Type B pancreatic cell (in vitro differentiated cells): Measurements from ENCODE around the gene PRKCE. TPM values are rescaled to one million over a fixed set of nuclear protein-coding genes. Genes with fewer than 3 reads are reported as not detected.

Experiments
- DNase-seq: peaks from one replicate; pipeline ENCODE4 v3.0.0; 2021; ENCODE audit warnings: mixed read lengths; ENCODE audit not compliant: unreplicated experiment; ENCODE audit errors: extremely low spot score
- H3K27ac Mint-ChIP-seq: 2 replicates; pipeline ENCODE4 v1.8.0; 2021; ENCODE audit warnings: mild to moderate bottlenecking, mixed read lengths
- H3K27me3 Mint-ChIP-seq: 2 replicates; pipeline ENCODE4 v1.8.0; 2021; ENCODE audit warnings: mixed read lengths
- H3K36me3 Mint-ChIP-seq: 2 replicates; pipeline ENCODE4 v1.8.0; 2021; ENCODE audit warnings: mixed read lengths
- H3K4me1 Mint-ChIP-seq: one replicate; pipeline ENCODE4 v1.8.0; 2021; ENCODE audit warnings: mixed read lengths; ENCODE audit not compliant: unreplicated experiment
- H3K4me3 Mint-ChIP-seq: 2 replicates; pipeline ENCODE4 v1.8.0; 2021; ENCODE audit warnings: mild to moderate bottlenecking, mixed read lengths
- H3K9me3 Mint-ChIP-seq: 2 replicates; pipeline ENCODE4 v1.8.0; 2021; ENCODE audit warnings: mixed read lengths
- CTCF ChIP-seq: fragments of 200-600 bp; sonication (generic); conservative IDR thresholded peaks from 2 replicates; pipeline ENCODE4 v1.5.0; 2021; ENCODE audit warnings: antibody characterized with exemption, mild to moderate bottlenecking
- total RNA-seq: library from RNA; stranded (reverse); gene quantifications from 2 replicates; pipeline ENCODE4 v1.2.1, GENCODE V29; 2021; ENCODE audit warnings: low replicate concordance

Gene PRKCE
- total RNA-seq, 1 donor from 2014 or later = 21.2 TPM

- Mint-ChIP-seq H3K4me1 (peaks cover 9% of the 10 kb centered on the region), H3K27ac (no peak overlapping the region), H3K4me3 (no peak overlapping the region), H3K9me3 (peaks cover 19% of the 10 kb centered on the region), H3K27me3 (no peaks in the 10 kb centered on the region), H3K36me3 (peaks cover 26% of the 10 kb centered on the region)
- DNase-seq = no peak
- no peak for TF ChIP-seq CTCF
These were observed 368.9 kb downstream of the PRKCE start for GRCh38 chr2:46020416-46020815.

GRCh38 chr2:46023165-46023854 lies 371.8 kb downstream of the PRKCE start:
- Mint-ChIP-seq H3K27ac (no peak overlapping the region), H3K36me3 (peaks cover 15% of the 10 kb centered on the region)

GRCh38 chr2:46024146-46024779 lies 372.8 kb downstream of the PRKCE start:
- no peak for DNase-seq
- Mint-ChIP-seq H3K27ac (peak overlapping the region; percentile 27), H3K4me3 (no peak overlapping the region), H3K36me3 (peaks cover 17% of the 10 kb centered on the region), H3K9me3 (peaks cover 14% of the 10 kb centered on the region), H3K27me3 (no peaks in the 10 kb centered on the region), H3K4me1 (no peaks in the 10 kb centered on the region)
- TF ChIP-seq CTCF = no peak

More at GRCh38 chr2:46023165-46023854, 371.8 kb downstream of the PRKCE start:
- no peak for TF ChIP-seq CTCF
- H3K4me3 Mint-ChIP-seq = no peak overlapping the region
- no peaks in the 10 kb centered on the region for H3K27me3 Mint-ChIP-seq
- peaks cover 14% of the 10 kb centered on the region for H3K9me3 Mint-ChIP-seq
- H3K4me1 Mint-ChIP-seq = no peaks in the 10 kb centered on the region
- DNase-seq = no peak

- Mint-ChIP-seq H3K9me3 (peaks cover 14% of the 10 kb centered on the region), H3K4me3 (no peak overlapping the region), H3K36me3 (peaks cover 17% of the 10 kb centered on the region), H3K4me1 (no peaks in the 10 kb centered on the region), H3K27me3 (no peaks in the 10 kb centered on the region), H3K27ac (no peak overlapping the region)
- TF ChIP-seq CTCF = no peak
- DNase-seq = no peak
These were observed 373.6 kb downstream of the PRKCE start for GRCh38 chr2:46025081-46025480.

GRCh38 chr2:46025676-46026075 lies 374.2 kb downstream of the PRKCE start:
- no peak for TF ChIP-seq CTCF
- H3K4me3 Mint-ChIP-seq = no peak overlapping the region
- no peaks in the 10 kb centered on the region for H3K4me1 Mint-ChIP-seq
- H3K36me3 Mint-ChIP-seq = peaks cover 14% of the 10 kb centered on the region
- DNase-seq = no peak
- H3K27ac Mint-ChIP-seq = no peak overlapping the region
- no peaks in the 10 kb centered on the region for H3K27me3 Mint-ChIP-seq
- peaks cover 10% of the 10 kb centered on the region for H3K9me3 Mint-ChIP-seq
